Epithelial cell of esophagus (primary cell): ENCODE results near the gene ZNF444.

Experiments used
- DNase-seq: peaks from one replicate; pipeline ENCODE4 v3.0.0; 2010; ENCODE audit warnings: low read depth
- H3K4me3 ChIP-seq: 2 replicates; pipeline ENCODE4 v1.5.1; 2011; ENCODE audit warnings: mild to moderate bottlenecking, low read length, control low read depth
- TF ChIP-seq, protein P1 (sequence below): IDR thresholded peaks from 2 replicates; pipeline ENCODE4 v1.5.1; 2011; ENCODE audit warnings: low read depth, mild to moderate bottlenecking, low read length, control low read depth, inconsistent platforms; ENCODE audit not compliant: insufficient read depth; ENCODE audit errors: missing control alignments

Gene ZNF444

DNA sequence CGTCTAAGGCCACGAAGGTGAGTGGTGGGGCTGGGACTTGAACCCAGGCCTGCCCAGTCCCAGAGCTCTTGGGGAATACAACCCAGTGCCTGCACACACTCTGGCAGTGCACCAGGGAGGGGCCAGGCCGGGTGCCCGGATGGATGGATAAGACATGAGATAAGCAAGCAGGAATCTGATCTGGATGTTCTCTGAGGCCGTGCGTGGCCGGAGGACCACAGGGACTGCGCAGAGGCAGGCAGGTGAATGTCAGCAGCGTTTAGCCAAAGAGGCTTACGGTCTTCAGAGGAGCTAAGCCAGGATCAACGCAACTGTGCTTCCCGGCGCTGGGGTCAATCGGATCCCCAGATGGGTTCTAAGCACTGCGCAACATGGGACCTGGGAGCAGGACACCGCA lies 21.5 kb upstream of the ZNF444 start:
- DNase-seq = peak; percentile 46
- peak overlapping the region; percentile 65 for H3K4me3 ChIP-seq
- TF ChIP-seq, protein P1, sequence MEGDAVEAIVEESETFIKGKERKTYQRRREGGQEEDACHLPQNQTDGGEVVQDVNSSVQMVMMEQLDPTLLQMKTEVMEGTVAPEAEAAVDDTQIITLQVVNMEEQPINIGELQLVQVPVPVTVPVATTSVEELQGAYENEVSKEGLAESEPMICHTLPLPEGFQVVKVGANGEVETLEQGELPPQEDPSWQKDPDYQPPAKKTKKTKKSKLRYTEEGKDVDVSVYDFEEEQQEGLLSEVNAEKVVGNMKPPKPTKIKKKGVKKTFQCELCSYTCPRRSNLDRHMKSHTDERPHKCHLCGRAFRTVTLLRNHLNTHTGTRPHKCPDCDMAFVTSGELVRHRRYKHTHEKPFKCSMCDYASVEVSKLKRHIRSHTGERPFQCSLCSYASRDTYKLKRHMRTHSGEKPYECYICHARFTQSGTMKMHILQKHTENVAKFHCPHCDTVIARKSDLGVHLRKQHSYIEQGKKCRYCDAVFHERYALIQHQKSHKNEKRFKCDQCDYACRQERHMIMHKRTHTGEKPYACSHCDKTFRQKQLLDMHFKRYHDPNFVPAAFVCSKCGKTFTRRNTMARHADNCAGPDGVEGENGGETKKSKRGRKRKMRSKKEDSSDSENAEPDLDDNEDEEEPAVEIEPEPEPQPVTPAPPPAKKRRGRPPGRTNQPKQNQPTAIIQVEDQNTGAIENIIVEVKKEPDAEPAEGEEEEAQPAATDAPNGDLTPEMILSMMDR = no peak

- TF ChIP-seq, protein P1 = no peak
- peak overlapping the region; percentile 65 for H3K4me3 ChIP-seq
- DNase-seq = no peak
These were observed 21.1 kb upstream of the ZNF444 start for GRCh38 chr19:56120002-56120370.

GRCh38 chr19:56120371-56121179 lies 20.5 kb upstream of the ZNF444 start:
- H3K4me3 ChIP-seq = peak overlapping the region; percentile 65
- TF ChIP-seq, protein P1 = peak; percentile 3
- peak; percentile 76 for DNase-seq

DNA sequence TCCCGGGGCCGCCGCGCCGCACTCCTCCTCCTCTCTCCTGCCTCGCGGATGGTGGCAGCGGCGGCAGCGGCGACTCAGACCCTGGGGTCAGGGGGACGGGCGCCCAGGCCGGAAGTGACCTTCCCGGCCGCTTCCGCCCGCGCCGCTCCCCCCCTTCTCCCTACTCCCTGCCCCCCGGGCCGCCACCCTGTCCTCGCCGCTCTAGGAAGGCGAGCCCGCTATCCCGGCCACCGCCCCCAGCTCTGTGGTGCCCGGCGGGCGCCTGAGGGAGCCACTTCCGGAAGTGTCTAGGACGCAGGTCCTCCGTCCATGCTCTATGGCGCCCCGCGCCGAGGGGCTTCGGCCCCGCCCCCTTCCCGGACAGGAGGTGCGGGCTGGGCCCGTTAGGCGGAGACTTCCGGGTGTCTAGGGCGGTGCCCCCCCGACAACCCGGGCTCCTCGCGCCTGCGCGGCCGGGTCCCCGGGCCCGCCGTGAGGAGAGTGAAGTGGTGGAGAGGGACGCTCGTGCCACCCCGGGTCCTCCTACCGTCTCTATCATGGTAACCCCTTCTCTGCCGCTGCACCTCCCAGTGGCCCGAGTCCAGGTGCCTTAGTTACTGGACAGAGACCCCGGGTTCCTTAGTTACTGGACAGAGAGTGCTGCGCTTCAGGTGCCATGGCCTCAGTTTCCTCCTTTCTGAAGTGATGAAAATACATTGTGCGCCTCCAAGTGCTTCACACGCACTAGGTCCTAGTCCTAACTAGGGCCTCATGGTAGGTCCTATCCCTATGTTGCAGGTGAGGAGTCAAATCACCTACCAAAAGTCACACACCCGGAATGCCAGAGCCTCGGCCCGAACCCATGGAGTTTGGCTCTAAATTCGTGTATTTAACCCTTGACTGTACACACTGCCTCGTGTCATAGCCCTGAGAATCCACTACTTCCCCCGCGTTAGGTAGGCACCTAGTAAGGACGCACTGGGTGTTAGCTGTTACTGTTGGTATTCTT lies 19.6 kb upstream of the ZNF444 start, which contains the start of gene ZNF787:
ZNF787 (minus strand) TSS at position 116 of the 988 bp plus-strand sequence. CDS start 18,078 bp downstream, outside the sequence.
- TF ChIP-seq, protein P1 = no peak
- peak; percentile 93 for DNase-seq
- H3K4me3 ChIP-seq = peak within 1 kb of the TSS; percentile 65

GRCh38 chr19:56123266-56123891 lies 17.7 kb upstream of the ZNF444 start:
- DNase-seq = no peak
- TF ChIP-seq, protein P1 = no peak
- H3K4me3 ChIP-seq = no peak overlapping the region

DNA sequence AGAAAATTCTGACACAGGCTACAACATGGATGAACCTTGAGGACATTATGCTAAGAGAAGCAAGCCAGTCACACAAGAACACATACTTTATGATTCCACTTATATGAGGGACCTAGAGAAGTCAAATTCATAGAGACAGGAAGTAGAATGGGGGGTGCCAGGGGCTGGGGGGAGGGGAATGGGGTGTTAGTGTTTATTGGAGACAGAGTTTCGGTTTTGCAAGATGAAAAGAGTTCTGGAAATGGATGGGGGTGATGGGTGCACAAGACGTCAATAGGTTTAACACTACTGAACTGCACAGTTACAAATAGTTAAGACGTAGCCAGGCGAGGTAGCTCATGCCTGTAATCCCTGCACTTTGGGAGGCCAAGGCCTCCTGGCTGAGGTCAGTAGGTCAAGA lies 16.5 kb upstream of the ZNF444 start:
- no peak overlapping the region for H3K4me3 ChIP-seq
- no peak for DNase-seq
- TF ChIP-seq, protein P1 = no peak
